CD4-positive, CD25-positive, alpha-beta regulatory T cell (primary cell): Measurements from ENCODE around the gene THOC6. TPM values are rescaled to one million over a fixed set of nuclear protein-coding genes. Genes with fewer than 3 reads are reported as not detected.

ENCODE experiments used
- ATAC-seq, 2 donors: fragments of 150-1000 bp; cut with Tn5 transposase; one replicate each; pipeline ENCODE4 v1.10.0; 2021; ENCODE audit warnings: low read depth in 2 of 2, moderate number of reproducible peaks in 2 of 2, moderate library complexity in 1 of 2
- DNase-seq, 3 donors: peaks; one replicate each; pipeline versions ENCODE4 v3.0.0 to v3.0.0-alpha.2; 2012 to 2022; ENCODE audit warnings: mixed read lengths in 1 of 3
- H3K27ac ChIP-seq: one replicate; pipeline ENCODE4 v1.7.0; 2013; ENCODE audit warnings: mild to moderate bottlenecking, low read length; ENCODE audit not compliant: insufficient read depth, poor library complexity, severe bottlenecking
- H3K27me3 ChIP-seq: one replicate; pipeline ENCODE4 v1.7.0; 2013; ENCODE audit warnings: low read length; ENCODE audit not compliant: control insufficient read depth, insufficient read depth
- H3K36me3 ChIP-seq: one replicate; pipeline ENCODE4 v1.7.0; 2013; ENCODE audit warnings: mild to moderate bottlenecking, low read length, moderate library complexity; ENCODE audit not compliant: control insufficient read depth, insufficient read depth
- H3K4me1 ChIP-seq: 2 replicates; pipeline ENCODE4 v1.7.0; 2013; ENCODE audit warnings: mild to moderate bottlenecking, low read length; ENCODE audit not compliant: insufficient read depth, control insufficient read depth, poor library complexity, severe bottlenecking
- H3K4me3 ChIP-seq: one replicate; pipeline ENCODE4 v1.7.0; 2013; ENCODE audit warnings: low read depth, mild to moderate bottlenecking, low read length, moderate library complexity
- H3K9me3 ChIP-seq, 2 experiments: 1 replicate in 1 of 2; 2 replicates in 1 of 2; pipeline ENCODE4 v1.7.0; 2013; ENCODE audit warnings: low read length in 2 of 2, mild to moderate bottlenecking in 1 of 2, moderate library complexity in 1 of 2; ENCODE audit not compliant: control insufficient read depth in 2 of 2
- H3K27ac Mint-ChIP-seq, 3 donors: one replicate each; pipeline ENCODE4 v1.8.0; 2020 to 2022; ENCODE audit warnings: mild to moderate bottlenecking in 3 of 3, mixed read lengths in 3 of 3, moderate library complexity in 2 of 3
- H3K27me3 Mint-ChIP-seq: one replicate; pipeline ENCODE4 v1.8.0; 2022; ENCODE audit warnings: mild to moderate bottlenecking, mixed read lengths
- H3K36me3 Mint-ChIP-seq: one replicate; pipeline ENCODE4 v1.8.0; 2020; ENCODE audit warnings: mixed read lengths
- H3K4me1 Mint-ChIP-seq, 4 donors: one replicate each; pipeline ENCODE4 v1.8.0; 2020 to 2022; ENCODE audit warnings: mixed read lengths in 4 of 4, mild to moderate bottlenecking in 1 of 4
- H3K4me3 Mint-ChIP-seq, 4 donors: one replicate each; pipeline ENCODE4 v1.8.0; 2020 to 2022; ENCODE audit warnings: mild to moderate bottlenecking in 4 of 4, mixed read lengths in 4 of 4, moderate library complexity in 3 of 4
- H3K9me3 Mint-ChIP-seq, 7 donors: one replicate each; pipeline ENCODE4 v1.8.0; 2020 to 2022; ENCODE audit warnings: mixed read lengths in 7 of 7, mild to moderate bottlenecking in 3 of 7, moderate library complexity in 2 of 7
- polyA plus RNA-seq, 4 donors: library from polyadenylated mRNA; unstranded; fragments of 300-500 nt; fragmentation: Illumina TruSeq; gene quantifications; one replicate each; pipeline ENCODE4 v1.2.3, GENCODE V29; 2021
- total RNA-seq: library from RNA; stranded (reverse); gene quantifications from one replicate; pipeline ENCODE4 v1.2.3, GENCODE V29; 2022

THOC6 gene
- total and polyA plus RNA-seq, 5 donors from 2014 or later, result 16.2 to 49.2 (median 39.4) TPM

DNA sequence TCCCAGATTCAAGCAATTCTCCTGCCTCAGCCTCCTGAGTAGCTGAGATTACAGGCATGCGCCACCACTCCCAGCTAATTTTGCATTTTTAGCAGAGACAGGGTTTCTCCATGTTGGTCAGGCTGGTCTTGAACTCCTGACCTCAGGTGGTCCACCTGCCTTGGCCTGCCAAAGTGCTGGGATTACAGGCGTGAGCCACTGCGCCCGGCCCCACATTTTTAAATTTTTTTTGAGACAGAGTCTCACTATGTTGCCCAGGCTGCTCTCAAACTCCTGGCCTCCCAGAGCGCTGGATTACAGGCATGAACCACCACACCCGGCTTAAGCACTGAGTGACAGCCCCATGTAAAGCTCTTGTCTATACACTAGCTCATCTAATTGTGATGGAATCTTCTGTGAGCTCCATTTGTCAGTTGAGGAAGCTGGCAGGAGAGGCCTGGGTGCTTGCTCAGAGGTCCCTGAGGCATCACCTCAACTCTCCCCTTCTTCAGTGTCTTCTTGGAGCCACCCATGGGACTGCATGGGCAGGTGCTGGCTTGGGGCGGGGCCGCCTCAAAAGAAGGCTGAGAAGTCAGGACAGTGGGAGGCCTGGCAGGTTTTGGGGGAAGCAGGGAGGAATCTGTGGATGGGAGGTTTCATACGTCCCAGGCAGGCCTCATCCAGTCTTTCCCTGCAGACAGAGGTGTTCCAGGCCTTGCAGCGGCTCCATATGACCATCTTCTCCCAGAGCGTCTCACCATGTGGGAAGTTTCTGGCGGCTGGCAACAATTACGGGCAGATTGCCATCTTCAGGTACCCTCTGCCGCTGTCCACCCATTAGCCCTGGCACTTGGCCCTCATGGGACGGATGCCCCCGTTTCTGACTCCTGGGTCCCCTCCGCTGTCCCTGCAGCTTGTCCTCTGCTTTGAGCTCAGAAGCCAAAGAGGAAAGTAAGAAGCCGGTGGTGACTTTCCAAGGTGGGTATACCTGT, 1.5 kb downstream of the THOC6 start:
- Histone ChIP-seq H3K36me3 (peaks cover 11% of the 10 kb centered on the region), H3K27ac (no peak overlapping the region), H3K4me1 (peaks cover 66% of the 10 kb centered on the region), H3K9me3 (no peaks in the 10 kb centered on the region), H3K4me3 (no peak overlapping the region), H3K27me3 (peaks cover 3% of the 10 kb centered on the region)
- Mint-ChIP-seq H3K27me3 (peaks cover 28% of the 10 kb centered on the region), H3K9me3 (peaks cover 0 to 2% (median 0%) of the 10 kb centered on the region in 7 donors), H3K4me1 (peaks cover 4 to 69% (median 33%) of the 10 kb centered on the region in 4 donors), H3K4me3 (peak overlapping the region in 2 of 4 donors; percentile 38 to 41), H3K27ac (no peak overlapping the region), H3K36me3 (peaks cover 4% of the 10 kb centered on the region)
- ATAC-seq (no peak), DNase-seq (no peak)

GRCh38 chr16:3026003-3026378, 2.2 kb downstream of the THOC6 start:
- ATAC-seq (no peak), DNase-seq (no peak)
- peaks cover 28% of the 10 kb centered on the region for H3K27me3 Mint-ChIP-seq
- peaks cover 59% of the 10 kb centered on the region for H3K4me1 ChIP-seq
- no peak overlapping the region for H3K4me3 ChIP-seq
- H3K27ac Mint-ChIP-seq, result no peak overlapping the region
- H3K9me3 Mint-ChIP-seq, result peaks cover 0 to 2% (median 0%) of the 10 kb centered on the region in 7 donors
- H3K27me3 ChIP-seq, result peaks cover 3% of the 10 kb centered on the region
- H3K4me3 Mint-ChIP-seq, result peak overlapping the region in 1 of 4 donors; percentile 49
- peaks cover 11% of the 10 kb centered on the region for H3K36me3 ChIP-seq
- H3K27ac ChIP-seq, result no peak overlapping the region
- peaks cover 4 to 65% (median 33%) of the 10 kb centered on the region in 4 donors for H3K4me1 Mint-ChIP-seq
- peaks cover 4% of the 10 kb centered on the region for H3K36me3 Mint-ChIP-seq
- no peaks in the 10 kb centered on the region for H3K9me3 ChIP-seq

GRCh38 chr16:3026609-3027488, 3.0 kb downstream of the THOC6 start:
- Mint-ChIP-seq H3K27me3 (peaks cover 35% of the 10 kb centered on the region), H3K4me3 (peak overlapping the region in 1 of 4 donors; percentile 49), H3K27ac (no peak overlapping the region), H3K9me3 (peaks cover 0 to 2% (median 0%) of the 10 kb centered on the region in 7 donors), H3K36me3 (peaks cover 4% of the 10 kb centered on the region), H3K4me1 (peaks cover 4 to 61% (median 29%) of the 10 kb centered on the region in 4 donors)
- ATAC-seq (no peak), DNase-seq (no peak)
- no peak overlapping the region for H3K4me3 ChIP-seq
- peaks cover 11% of the 10 kb centered on the region for H3K36me3 ChIP-seq
- peaks cover 3% of the 10 kb centered on the region for H3K27me3 ChIP-seq
- no peak overlapping the region for H3K27ac ChIP-seq
- H3K4me1 ChIP-seq, result peaks cover 51% of the 10 kb centered on the region
- no peaks in the 10 kb centered on the region for H3K9me3 ChIP-seq

- Histone ChIP-seq H3K36me3 (peaks cover 11% of the 10 kb centered on the region), H3K4me1 (peaks cover 45% of the 10 kb centered on the region), H3K27me3 (peaks cover 7% of the 10 kb centered on the region), H3K9me3 (no peaks in the 10 kb centered on the region), H3K27ac (no peak overlapping the region), H3K4me3 (no peak overlapping the region)
- peak overlapping the region in 1 of 3 donors; percentile 43 for H3K27ac Mint-ChIP-seq
- H3K4me1 Mint-ChIP-seq, result peaks cover 4 to 55% (median 25%) of the 10 kb centered on the region in 4 donors
- peaks cover 4% of the 10 kb centered on the region for H3K36me3 Mint-ChIP-seq
- H3K27me3 Mint-ChIP-seq, result peaks cover 37% of the 10 kb centered on the region
- no peak for DNase-seq
- no peak for ATAC-seq
- peak overlapping the region in 1 of 4 donors; percentile 27 for H3K4me3 Mint-ChIP-seq
- H3K9me3 Mint-ChIP-seq, result peaks cover 0 to 2% (median 0%) of the 10 kb centered on the region in 7 donors
Measured at GRCh38 chr16:3027489-3027795, 3.6 kb downstream of the THOC6 start.

- H3K4me3 Mint-ChIP-seq, result peak overlapping the region in 1 of 4 donors; percentile 41
- H3K9me3 Mint-ChIP-seq, result peaks cover 0 to 3% (median 0%) of the 10 kb centered on the region in 7 donors
- H3K9me3 ChIP-seq, result no peaks in the 10 kb centered on the region
- H3K27ac Mint-ChIP-seq, result no peak overlapping the region
- ATAC-seq (peak; percentile 40), DNase-seq (peak; percentile 79 to 88 (median 84))
- H3K4me3 ChIP-seq, result no peak overlapping the region
- peaks cover 4% of the 10 kb centered on the region for H3K36me3 Mint-ChIP-seq
- H3K4me1 Mint-ChIP-seq, result peaks cover 4 to 48% (median 20%) of the 10 kb centered on the region in 4 donors
- peaks cover 44% of the 10 kb centered on the region for H3K27me3 Mint-ChIP-seq
- peaks cover 38% of the 10 kb centered on the region for H3K4me1 ChIP-seq
- no peak overlapping the region for H3K27ac ChIP-seq
- peaks cover 11% of the 10 kb centered on the region for H3K36me3 ChIP-seq
- peaks cover 9% of the 10 kb centered on the region for H3K27me3 ChIP-seq
Measured at GRCh38 chr16:3027983-3028715, 4.3 kb downstream of the THOC6 start.

DNA sequence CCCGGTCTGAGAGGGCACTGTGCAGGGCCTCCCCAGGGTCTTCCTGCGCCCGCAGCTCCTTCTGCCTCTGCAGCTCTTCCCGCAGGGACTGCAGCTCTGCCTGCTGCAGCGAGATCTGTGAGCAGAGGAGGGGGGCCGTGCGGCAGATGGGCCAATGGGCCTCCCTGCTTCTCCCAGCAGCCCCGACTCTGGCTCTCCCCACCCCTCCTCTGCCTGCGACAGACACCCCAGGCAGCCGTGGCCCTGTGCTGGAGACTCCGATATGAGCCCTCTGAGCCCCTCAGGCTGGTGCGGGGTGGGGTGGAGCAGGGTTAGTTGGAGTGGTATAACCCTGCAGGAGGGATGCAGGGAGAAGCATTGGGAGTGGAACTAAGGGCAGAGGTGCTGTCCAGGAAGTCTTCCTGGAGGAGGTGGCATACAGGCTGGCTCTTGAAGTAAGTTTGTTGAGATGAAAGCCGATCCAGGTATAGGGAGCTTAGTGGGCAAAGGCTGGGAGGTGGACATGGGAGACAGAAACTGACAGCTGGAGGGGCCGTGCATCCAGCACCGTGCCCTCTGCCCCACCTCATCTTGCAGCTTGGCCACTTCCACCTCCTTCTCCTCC, 5.0 kb downstream of the THOC6 start:
- Mint-ChIP-seq H3K27me3 (peaks cover 50% of the 10 kb centered on the region), H3K36me3 (peaks cover 4% of the 10 kb centered on the region), H3K4me3 (peak overlapping the region in 2 of 4 donors; percentile 40 to 41), H3K27ac (no peak overlapping the region), H3K9me3 (peaks cover 0 to 3% (median 0%) of the 10 kb centered on the region in 7 donors), H3K4me1 (peaks cover 4 to 41% (median 20%) of the 10 kb centered on the region in 4 donors)
- peaks cover 11% of the 10 kb centered on the region for H3K36me3 ChIP-seq
- peaks cover 16% of the 10 kb centered on the region for H3K27me3 ChIP-seq
- H3K27ac ChIP-seq, result no peak overlapping the region
- no peaks in the 10 kb centered on the region for H3K9me3 ChIP-seq
- peaks cover 31% of the 10 kb centered on the region for H3K4me1 ChIP-seq
- DNase-seq, result no peak
- ATAC-seq, result no peak
- H3K4me3 ChIP-seq, result no peak overlapping the region
